Right lobe of liver (tissue), 6 donors: Measurements from ENCODE around the gene RGS2. TPM values are rescaled to one million over a fixed set of nuclear protein-coding genes. Genes with fewer than 3 reads are reported as not detected.

Source experiments
- ATAC-seq, 4 donors: fragments of 200-7000 bp; cut with Tn5 transposase; one replicate each; pipeline ENCODE4 v1.9.1; 2020; ENCODE audit warnings: mild to moderate bottlenecking in 4 of 4, moderate library complexity in 4 of 4
- DNase-seq, 3 donors: peaks; one replicate each; pipeline ENCODE4 v3.0.0-alpha.2; 2020
- H3K27ac ChIP-seq, 3 donors: fragments of 200-600 bp; one replicate each; pipeline ENCODE4 v1.8.0; 2022
- H3K27me3 ChIP-seq, 2 donors: fragments of 200-600 bp; one replicate each; pipeline ENCODE4 v1.8.0; 2022
- H3K36me3 ChIP-seq, 4 donors: fragments of 200-600 bp; sonication (generic) in 1 of 4; one replicate each; pipeline versions ENCODE4 v1.5.1 to v1.8.0; 2017 to 2022; ENCODE audit warnings: control low read depth in 1 of 4
- H3K4me1 ChIP-seq, 4 donors: fragments of 200-600 bp; sonication (generic) in 1 of 4; one replicate each; pipeline versions ENCODE4 v1.5.1 to v1.8.0; 2017 to 2022; ENCODE audit warnings: control low read depth in 1 of 4
- H3K4me3 ChIP-seq, 3 donors: fragments of 200-600 bp; one replicate each; pipeline ENCODE4 v1.8.0; 2022
- H3K9me3 ChIP-seq, 4 donors: fragments of 200-600 bp; sonication (generic) in 1 of 4; one replicate each; pipeline versions ENCODE4 v1.5.1 to v1.8.0; 2017 to 2022; ENCODE audit warnings: control low read depth in 1 of 4
- CTCF ChIP-seq, 4 donors: fragments of 200-600 bp in 3 of 4; fragments of 450-650 bp in 1 of 4; IDR thresholded peaks; one replicate each; pipeline versions ENCODE4 v1.5.1 to v1.8.0; 2016 to 2022; ENCODE audit warnings: antibody characterized with exemption in 4 of 4, mild to moderate bottlenecking in 2 of 4
- POLR2A ChIP-seq: fragments of 450-650 bp; IDR thresholded peaks from one replicate; pipeline ENCODE4 v1.6.1; 2017; ENCODE audit warnings: antibody characterized with exemption, mild to moderate bottlenecking
- WGBS: methylation state at CpG from one replicate; pipeline ENCODE4 v1.1.6; 2018; ENCODE audit warnings: low coverage, low lambda C conversion rate; ENCODE audit not compliant: insufficient coverage; ENCODE audit errors: missing lambda C conversion rate; 5-methylcytosine and 5-hydroxymethylcytosine counted together
- intact Hi-C, 2 donors: fragments of 100-400 bp; cut with DNase I; formaldehyde crosslinking; loops; one replicate each; pipeline versions ENCODE4 v1.11.2 to v1.14.1; 2022
- total RNA-seq, 6 experiments: library from RNA; depleted of rRNA in 2 of 6; stranded (reverse); fragments of >200 nt in 2 of 6; fragmentation: NEBNext Ultra II Directional in 3 of 6; extraction: Animal tissue kit (Norgen Biotek cat#: 25700) in 3 of 6; gene quantifications; one replicate each; pipeline versions ENCODE4 v1.1.0 to v1.2.4, GENCODE V29; 2016 to 2023
- donor health status: DM: no; HTN: yes; CAD: no.
- donor health status: DM: no; HTN: no; CAD: no.
- donor health status: DM: no; HTN: no; CAD: no.
- donor health status: DM: no; HTN: yes; CAD: no.
- donor health status: DM: no; HTN: yes; CAD: no.

RGS2 gene
- total RNA-seq, 6 experiments from 2014 or later, result 2.5 to 10.9 (median 5.2) TPM

GRCh38 chr1:192832492-192832891 lies 23.7 kb downstream of the RGS2 start:
- no peaks in the 10 kb centered on the region for H3K27me3 ChIP-seq
- H3K4me1 ChIP-seq, result no peaks in the 10 kb centered on the region
- H3K9me3 ChIP-seq, result no peaks in the 10 kb centered on the region

DNA sequence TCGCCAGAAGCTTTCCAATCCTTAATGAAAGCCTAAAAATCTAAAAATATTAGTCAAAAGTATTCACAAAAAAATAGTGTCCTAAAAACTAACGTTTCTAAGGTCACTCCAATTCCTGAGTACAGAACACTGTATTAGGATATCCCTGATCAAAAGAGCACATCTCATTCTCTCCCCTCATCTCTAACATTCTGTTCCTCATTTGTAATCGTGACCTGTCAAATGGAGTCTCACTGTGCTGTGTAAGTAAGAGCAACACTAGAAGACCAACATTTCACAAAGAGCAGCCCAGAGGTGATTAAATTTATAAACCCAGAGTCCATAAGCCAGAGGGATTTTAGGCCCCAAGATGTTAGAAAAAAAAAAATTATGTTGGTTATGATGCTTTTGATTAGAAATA lies 26.3 kb downstream of the RGS2 start:
- no peak for DNase-seq
- no peaks in the 10 kb centered on the region for H3K36me3 ChIP-seq
- H3K9me3 ChIP-seq, result no peaks in the 10 kb centered on the region
- H3K4me1 ChIP-seq, result no peaks in the 10 kb centered on the region
- TF ChIP-seq POLR2A (no peak), CTCF (IDR thresholded peaks at IDR 0.05) (no peak)
- no peaks in the 10 kb centered on the region for H3K27me3 ChIP-seq
- ATAC-seq, result peak in 1 of 4 donors; percentile 34
- no peak overlapping the region for H3K4me3 ChIP-seq
- 51% methylated on average over 3 of the region's 3 CpGs for WGBS
- no peak overlapping the region for H3K27ac ChIP-seq
- intact Hi-C loops, result no loop called here

More at GRCh38 chr1:192832492-192832891, 23.7 kb downstream of the RGS2 start:
- TF ChIP-seq CTCF (IDR thresholded peaks at IDR 0.05) (no peak), POLR2A (no peak)
- Histone ChIP-seq H3K4me3 (no peak overlapping the region), H3K27ac (no peak overlapping the region), H3K36me3 (no peaks in the 10 kb centered on the region)
- intact Hi-C loops, result no loop called here
- DNase-seq (no peak), ATAC-seq (no peak)

- no peak for TF ChIP-seq CTCF (IDR thresholded peaks at IDR 0.05)
- no peak for TF ChIP-seq POLR2A
- Histone ChIP-seq H3K4me3 (no peak overlapping the region), H3K36me3 (no peaks in the 10 kb centered on the region), H3K4me1 (no peaks in the 10 kb centered on the region), H3K27me3 (no peaks in the 10 kb centered on the region), H3K9me3 (no peaks in the 10 kb centered on the region), H3K27ac (no peak overlapping the region)
- ATAC-seq, result no peak
- 71% methylated on average over 9 of the region's 9 CpGs for WGBS
- no peak for DNase-seq
- intact Hi-C loops, result no loop called here
Measured at GRCh38 chr1:192839162-192840066, 30.6 kb downstream of the RGS2 start.

- WGBS, result 79% methylated on average over 1 of the region's 1 CpG
- intact Hi-C loops, result no loop called here
- Histone ChIP-seq H3K27me3 (no peaks in the 10 kb centered on the region), H3K9me3 (no peaks in the 10 kb centered on the region), H3K36me3 (no peaks in the 10 kb centered on the region), H3K4me1 (no peaks in the 10 kb centered on the region), H3K4me3 (no peak overlapping the region), H3K27ac (no peak overlapping the region)
- ATAC-seq (no peak), DNase-seq (no peak)
- TF ChIP-seq POLR2A (no peak), CTCF (IDR thresholded peaks at IDR 0.05) (no peak)
Measured at GRCh38 chr1:192844360-192844759, 35.5 kb downstream of the RGS2 start.
